Neural cell (in vitro differentiated cells): ENCODE measurements around the gene CCNH. TPM values are rescaled to one million over a fixed set of nuclear protein-coding genes. Genes with fewer than 3 reads are reported as not detected.

Source experiments
- H2AFZ ChIP-seq: fragments of 200-600, 300-800 bp; sonication (generic), shearing (Covaris generic); 2 replicates; pipeline ENCODE4 v1.6.0; 2014; ENCODE audit warnings: low read depth, mild to moderate bottlenecking, antibody characterized with exemption, low read length, moderate library complexity
- H3F3A ChIP-seq: fragments of 200-600 bp; shearing (Covaris generic); 2 replicates; pipeline ENCODE4 v1.6.1; 2016; ENCODE audit warnings: mild to moderate bottlenecking, moderate library complexity, mixed read lengths, antibody characterized with exemption, low read length; ENCODE audit not compliant: insufficient read depth, poor library complexity, severe bottlenecking
- H3K27ac ChIP-seq: fragments of 200-600, 300-800 bp; sonication (generic), shearing (Covaris generic); 2 replicates; pipeline ENCODE4 v1.5.1; 2014; ENCODE audit warnings: mild to moderate bottlenecking, low read length, moderate library complexity
- H3K27me3 ChIP-seq: fragments of 300-800, 200-600 bp; sonication (generic), shearing (Covaris generic); 2 replicates; pipeline ENCODE4 v1.6.0; 2014; ENCODE audit warnings: mild to moderate bottlenecking, low read depth, low read length, moderate library complexity; ENCODE audit not compliant: insufficient read depth
- H3K36me3 ChIP-seq: fragments of 300-800, 200-600 bp; sonication (generic), shearing (Covaris generic); 2 replicates; pipeline ENCODE4 v1.5.1; 2014; ENCODE audit warnings: mild to moderate bottlenecking, antibody characterized with exemption, low read length, moderate library complexity; ENCODE audit not compliant: insufficient read depth
- H3K4me2 ChIP-seq: fragments of 300-800, 200-600 bp; sonication (generic), shearing (Covaris generic); 2 replicates; pipeline ENCODE4 v1.6.0; 2014; ENCODE audit warnings: mild to moderate bottlenecking, low read length
- H3K4me3 ChIP-seq: fragments of 300-800, 200-600 bp; sonication (generic), shearing (Covaris generic); 2 replicates; pipeline ENCODE4 v1.5.1; 2014; ENCODE audit warnings: mild to moderate bottlenecking, low read length, moderate library complexity
- H3K79me2 ChIP-seq: fragments of 200-600 bp; shearing (Covaris generic); replicated peaks from 2 replicates; pipeline ENCODE4 v1.6.0; 2014; ENCODE audit warnings: mild to moderate bottlenecking, low read length, moderate library complexity; ENCODE audit not compliant: insufficient read depth
- H3K9ac ChIP-seq: fragments of 300-800, 200-600 bp; sonication (generic), shearing (Covaris generic); 2 replicates; pipeline ENCODE4 v1.6.1; 2016; ENCODE audit warnings: mild to moderate bottlenecking, low read length, mixed read lengths
- H3K9me2 ChIP-seq: fragments of 200-600 bp; shearing (Covaris generic); 2 replicates; pipeline ENCODE4 v1.6.1; 2016; ENCODE audit warnings: mild to moderate bottlenecking, low read length, mixed read lengths; ENCODE audit not compliant: insufficient read depth
- H3K9me3 ChIP-seq: fragments of 200-600, 300-800 bp; sonication (generic), shearing (Covaris generic); 2 replicates; pipeline ENCODE4 v1.6.1; 2016; ENCODE audit warnings: mild to moderate bottlenecking, mixed run types, low read length, moderate library complexity, mixed read lengths
- H4K20me1 ChIP-seq: fragments of 200-600 bp; shearing (Covaris generic); 2 replicates; pipeline ENCODE4 v1.6.1; 2016; ENCODE audit warnings: mild to moderate bottlenecking, mixed run types; ENCODE audit not compliant: insufficient read depth
- EP300 ChIP-seq: fragments of 450-650 bp; conservative IDR thresholded peaks from 2 replicates; pipeline ENCODE4 v1.6.1; 2014; ENCODE audit warnings: antibody characterized with exemption, mild to moderate bottlenecking, moderate library complexity; ENCODE audit not compliant: poor library complexity, severe bottlenecking
- EZH2 ChIP-seq: fragments of 200-600, 300-800 bp; shearing (Covaris generic), sonication (generic); IDR thresholded peaks from 2 replicates; pipeline ENCODE4 v1.6.1; 2014; ENCODE audit warnings: antibody characterized with exemption, low read length, borderline replicate concordance, mild to moderate bottlenecking; ENCODE audit not compliant: insufficient read depth, poor library complexity, severe bottlenecking
- MXI1 ChIP-seq: fragments of 450-650 bp; conservative IDR thresholded peaks from 2 replicates; pipeline ENCODE4 v1.6.1; 2014; ENCODE audit warnings: antibody characterized with exemption, mild to moderate bottlenecking; ENCODE audit not compliant: poor library complexity, severe bottlenecking
- POLR2AphosphoS5 ChIP-seq: IDR thresholded peaks from 2 replicates; pipeline ENCODE4 v1.6.1; 2012
- RAD21 ChIP-seq: fragments of 450-650 bp; conservative IDR thresholded peaks from 2 replicates; pipeline ENCODE4 v1.6.1; 2014; ENCODE audit warnings: antibody characterized with exemption, mild to moderate bottlenecking, moderate library complexity
- SMC3 ChIP-seq: fragments of 450-650 bp; conservative IDR thresholded peaks from 2 replicates; pipeline ENCODE4 v1.6.1; 2014; ENCODE audit warnings: antibody characterized with exemption, mild to moderate bottlenecking, moderate library complexity; ENCODE audit not compliant: poor library complexity
- TAF1 ChIP-seq: IDR thresholded peaks from 2 replicates; pipeline ENCODE4 v1.6.1; 2012; ENCODE audit warnings: low read depth
- polyA plus RNA-seq: library from polyadenylated mRNA; depleted of rRNA; stranded (reverse); fragments of >200 nt; gene quantifications from 2 replicates; pipeline ENCODE4 v1.2.3, GENCODE V29; 2014
- TF ChIP-seq, protein P1 (sequence below): IDR thresholded peaks from 2 replicates; pipeline ENCODE4 v1.6.1; 2012; ENCODE audit warnings: borderline replicate concordance
- TF ChIP-seq, protein P2 (sequence below): fragments of 450-650 bp; IDR thresholded peaks from 2 replicates; pipeline ENCODE4 v1.5.1; 2014; ENCODE audit warnings: antibody characterized with exemption, mild to moderate bottlenecking, moderate library complexity; ENCODE audit not compliant: poor library complexity, severe bottlenecking

Gene CCNH
- polyA plus RNA-seq, 1 donor from 2014 or later, result 127 TPM

DNA sequence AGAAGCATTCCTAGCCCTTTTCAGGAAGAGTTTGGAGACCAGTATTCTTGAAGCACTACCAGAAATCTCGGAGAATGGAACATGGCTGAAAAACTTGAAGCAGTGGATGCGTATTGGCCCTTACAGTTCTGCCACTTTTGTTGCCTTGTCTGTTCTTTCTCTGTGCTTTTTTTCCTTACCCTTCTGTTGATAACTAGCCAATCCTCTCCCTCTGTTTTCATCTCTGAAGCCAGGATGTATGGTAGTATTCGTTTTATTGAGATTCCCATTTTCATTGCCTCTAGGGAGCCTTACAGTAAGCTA, 564 bp upstream of the CCNH start:
- Histone ChIP-seq H2AFZ (peak overlapping the region; percentile 67), H3K27me3 (no peaks in the 10 kb centered on the region), H3K9ac (peak overlapping the region; percentile 96), H3F3A (no peaks in the 10 kb centered on the region), H4K20me1 (no peaks in the 10 kb centered on the region), H3K4me3 (peak overlapping the region; percentile 84), H3K4me2 (peak overlapping the region; percentile 85), H3K9me2 (no peaks in the 10 kb centered on the region), H3K36me3 (peaks cover 6% of the 10 kb centered on the region), H3K27ac (peak overlapping the region; percentile 79), H3K9me3 (no peaks in the 10 kb centered on the region), H3K79me2 (peaks cover 48% of the 10 kb centered on the region)
- TF ChIP-seq EP300, result no peak
- TF ChIP-seq SMC3, result no peak
- TF ChIP-seq EZH2, result no peak
- no peak for TF ChIP-seq RAD21
- TF ChIP-seq, protein P1, sequence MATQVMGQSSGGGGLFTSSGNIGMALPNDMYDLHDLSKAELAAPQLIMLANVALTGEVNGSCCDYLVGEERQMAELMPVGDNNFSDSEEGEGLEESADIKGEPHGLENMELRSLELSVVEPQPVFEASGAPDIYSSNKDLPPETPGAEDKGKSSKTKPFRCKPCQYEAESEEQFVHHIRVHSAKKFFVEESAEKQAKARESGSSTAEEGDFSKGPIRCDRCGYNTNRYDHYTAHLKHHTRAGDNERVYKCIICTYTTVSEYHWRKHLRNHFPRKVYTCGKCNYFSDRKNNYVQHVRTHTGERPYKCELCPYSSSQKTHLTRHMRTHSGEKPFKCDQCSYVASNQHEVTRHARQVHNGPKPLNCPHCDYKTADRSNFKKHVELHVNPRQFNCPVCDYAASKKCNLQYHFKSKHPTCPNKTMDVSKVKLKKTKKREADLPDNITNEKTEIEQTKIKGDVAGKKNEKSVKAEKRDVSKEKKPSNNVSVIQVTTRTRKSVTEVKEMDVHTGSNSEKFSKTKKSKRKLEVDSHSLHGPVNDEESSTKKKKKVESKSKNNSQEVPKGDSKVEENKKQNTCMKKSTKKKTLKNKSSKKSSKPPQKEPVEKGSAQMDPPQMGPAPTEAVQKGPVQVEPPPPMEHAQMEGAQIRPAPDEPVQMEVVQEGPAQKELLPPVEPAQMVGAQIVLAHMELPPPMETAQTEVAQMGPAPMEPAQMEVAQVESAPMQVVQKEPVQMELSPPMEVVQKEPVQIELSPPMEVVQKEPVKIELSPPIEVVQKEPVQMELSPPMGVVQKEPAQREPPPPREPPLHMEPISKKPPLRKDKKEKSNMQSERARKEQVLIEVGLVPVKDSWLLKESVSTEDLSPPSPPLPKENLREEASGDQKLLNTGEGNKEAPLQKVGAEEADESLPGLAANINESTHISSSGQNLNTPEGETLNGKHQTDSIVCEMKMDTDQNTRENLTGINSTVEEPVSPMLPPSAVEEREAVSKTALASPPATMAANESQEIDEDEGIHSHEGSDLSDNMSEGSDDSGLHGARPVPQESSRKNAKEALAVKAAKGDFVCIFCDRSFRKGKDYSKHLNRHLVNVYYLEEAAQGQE, result no peak

DNA sequence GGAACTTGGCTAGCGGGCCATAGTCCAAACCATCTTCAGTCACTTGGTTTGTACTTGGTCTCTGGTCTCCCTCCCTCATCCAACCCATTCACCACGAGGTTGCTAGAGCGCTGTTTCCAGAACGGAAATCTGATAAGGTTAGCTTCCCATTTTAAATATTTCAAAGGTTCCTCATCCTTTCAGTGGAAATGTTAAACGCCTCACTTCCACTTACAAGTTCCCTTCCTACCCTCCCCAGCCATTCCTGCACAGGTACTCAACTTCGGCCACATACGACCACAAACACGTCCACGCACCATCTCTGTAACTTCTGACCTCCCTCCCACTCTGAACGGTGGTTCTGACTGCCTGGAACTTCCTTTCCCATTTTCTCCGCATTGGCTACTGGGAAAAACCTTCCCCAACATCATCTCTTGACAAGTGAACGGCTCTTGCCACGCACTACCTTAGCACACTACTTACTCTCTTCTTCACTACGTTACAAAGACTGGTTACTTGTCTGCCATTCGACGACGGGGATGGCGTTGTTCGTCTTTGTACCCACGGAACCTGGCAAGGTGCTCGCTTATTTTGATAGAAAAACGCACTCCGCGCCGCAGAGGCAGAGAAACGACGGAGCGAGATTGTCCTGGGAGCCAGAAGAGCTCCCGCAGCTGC, 629 bp downstream of the CCNH start:
- no peaks in the 10 kb centered on the region for H4K20me1 ChIP-seq
- peak overlapping the region; percentile 93 for H3K4me2 ChIP-seq
- H3K9me2 ChIP-seq, result no peaks in the 10 kb centered on the region
- H3K79me2 ChIP-seq, result peaks cover 48% of the 10 kb centered on the region
- no peaks in the 10 kb centered on the region for H3K27me3 ChIP-seq
- no peaks in the 10 kb centered on the region for H3K9me3 ChIP-seq
- H3K4me3 ChIP-seq, result peak overlapping the region; percentile 84
- H3K27ac ChIP-seq, result peak overlapping the region; percentile 98
- peaks cover 6% of the 10 kb centered on the region for H3K36me3 ChIP-seq
- peak overlapping the region; percentile 96 for H3K9ac ChIP-seq
- no peaks in the 10 kb centered on the region for H3F3A ChIP-seq
- TF ChIP-seq POLR2AphosphoS5 (no peak), MXI1 (peak; percentile 73)
- peak overlapping the region; percentile 90 for H2AFZ ChIP-seq

DNA sequence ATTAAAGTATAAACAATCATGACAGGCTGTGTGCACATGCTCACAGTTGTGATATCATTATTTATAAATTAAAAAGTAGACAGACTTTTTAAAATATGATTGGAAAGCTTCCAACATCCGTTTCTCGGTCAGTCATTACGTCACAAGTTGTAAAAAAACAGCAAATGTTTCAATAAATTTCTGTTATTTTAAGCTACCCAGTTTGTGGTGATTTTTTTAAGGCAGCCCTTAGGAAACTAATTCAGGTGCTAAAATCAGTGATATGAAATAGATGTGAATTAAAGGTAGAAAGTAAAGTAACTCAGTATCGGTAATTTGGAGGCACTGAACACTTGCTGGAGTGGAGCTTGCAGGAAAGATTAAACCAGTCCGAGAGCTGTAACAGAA, 1.2 kb downstream of the CCNH start:
- H3K27me3 ChIP-seq, result no peaks in the 10 kb centered on the region
- no peaks in the 10 kb centered on the region for H3F3A ChIP-seq
- H3K9ac ChIP-seq, result peak overlapping the region; percentile 96
- peaks cover 48% of the 10 kb centered on the region for H3K79me2 ChIP-seq
- peak overlapping the region; percentile 84 for H3K4me3 ChIP-seq
- peak overlapping the region; percentile 93 for H3K4me2 ChIP-seq
- H3K36me3 ChIP-seq, result peaks cover 6% of the 10 kb centered on the region
- TF ChIP-seq EP300 (no peak), POLR2AphosphoS5 (no peak), SMC3 (no peak), RAD21 (no peak), EZH2 (no peak), MXI1 (no peak), TAF1 (no peak)
- TF ChIP-seq, protein P1, result no peak
- TF ChIP-seq, protein P2, sequence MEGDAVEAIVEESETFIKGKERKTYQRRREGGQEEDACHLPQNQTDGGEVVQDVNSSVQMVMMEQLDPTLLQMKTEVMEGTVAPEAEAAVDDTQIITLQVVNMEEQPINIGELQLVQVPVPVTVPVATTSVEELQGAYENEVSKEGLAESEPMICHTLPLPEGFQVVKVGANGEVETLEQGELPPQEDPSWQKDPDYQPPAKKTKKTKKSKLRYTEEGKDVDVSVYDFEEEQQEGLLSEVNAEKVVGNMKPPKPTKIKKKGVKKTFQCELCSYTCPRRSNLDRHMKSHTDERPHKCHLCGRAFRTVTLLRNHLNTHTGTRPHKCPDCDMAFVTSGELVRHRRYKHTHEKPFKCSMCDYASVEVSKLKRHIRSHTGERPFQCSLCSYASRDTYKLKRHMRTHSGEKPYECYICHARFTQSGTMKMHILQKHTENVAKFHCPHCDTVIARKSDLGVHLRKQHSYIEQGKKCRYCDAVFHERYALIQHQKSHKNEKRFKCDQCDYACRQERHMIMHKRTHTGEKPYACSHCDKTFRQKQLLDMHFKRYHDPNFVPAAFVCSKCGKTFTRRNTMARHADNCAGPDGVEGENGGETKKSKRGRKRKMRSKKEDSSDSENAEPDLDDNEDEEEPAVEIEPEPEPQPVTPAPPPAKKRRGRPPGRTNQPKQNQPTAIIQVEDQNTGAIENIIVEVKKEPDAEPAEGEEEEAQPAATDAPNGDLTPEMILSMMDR, result no peak
- H3K9me2 ChIP-seq, result no peaks in the 10 kb centered on the region
- no peak overlapping the region for H2AFZ ChIP-seq
- no peaks in the 10 kb centered on the region for H4K20me1 ChIP-seq
- H3K9me3 ChIP-seq, result no peaks in the 10 kb centered on the region
- peak overlapping the region; percentile 98 for H3K27ac ChIP-seq
